Sigmoid colon (tissue), 7 donors: Measurements from ENCODE around the gene NTMT1. TPM values are rescaled to one million over a fixed set of nuclear protein-coding genes. Genes with fewer than 3 reads are reported as not detected.

Experiments used
- DNase-seq: peaks from one replicate; pipeline ENCODE4 v3.0.0-alpha.2; 2019
- H3K27ac ChIP-seq, 4 donors: fragments of 200-600 bp; sonication (generic); one replicate each; pipeline ENCODE4 v1.5.1; 2016 to 2019; ENCODE audit warnings: mild to moderate bottlenecking in 1 of 4
- H3K27me3 ChIP-seq, 3 donors: fragments of 200-600 bp; sonication (generic); one replicate each; pipeline ENCODE4 v1.5.1; 2019; ENCODE audit warnings: mild to moderate bottlenecking in 1 of 3
- H3K36me3 ChIP-seq, 4 donors: fragments of 200-600 bp; sonication (generic); one replicate each; pipeline ENCODE4 v1.5.1; 2016 to 2019
- H3K4me1 ChIP-seq, 4 donors: fragments of 200-600 bp; sonication (generic); one replicate each; pipeline ENCODE4 v1.5.1; 2017 to 2019
- H3K4me3 ChIP-seq, 4 donors: fragments of 200-600 bp; sonication (generic); one replicate each; pipeline ENCODE4 v1.5.1; 2017 to 2019; ENCODE audit warnings: mild to moderate bottlenecking in 2 of 4, moderate library complexity in 1 of 4
- H3K9me3 ChIP-seq, 4 donors: fragments of 200-600 bp in 3 of 4; sonication (generic) in 3 of 4; one replicate each; pipeline versions ENCODE4 v1.5.1 to v1.6.1; 2013 to 2019
- CTCF ChIP-seq, 4 experiments: fragments of 450-650 bp in 3 of 4; fragments of 200-600 bp in 1 of 4; IDR thresholded peaks; one replicate each; pipeline ENCODE4 v1.5.1; 2016 to 2019; ENCODE audit warnings: antibody characterized with exemption in 4 of 4, mild to moderate bottlenecking in 3 of 4, moderate library complexity in 2 of 4
- EP300 ChIP-seq, 4 donors: sonication (generic); formaldehyde crosslinking; IDR thresholded peaks; one replicate each; pipeline ENCODE4 v1.6.1; 2017; ENCODE audit warnings: antibody characterized with exemption in 4 of 4
- POLR2A ChIP-seq, 2 donors: fragments of 450-650 bp; IDR thresholded peaks; one replicate each; pipeline ENCODE4 v1.6.1; 2016; ENCODE audit warnings: antibody characterized with exemption in 2 of 2, mild to moderate bottlenecking in 2 of 2, moderate library complexity in 2 of 2
- POLR2AphosphoS5 ChIP-seq, 4 donors: sonication (generic); formaldehyde crosslinking; IDR thresholded peaks; one replicate each; pipeline ENCODE4 v1.6.1; 2017; ENCODE audit warnings: antibody characterized with exemption in 4 of 4
- WGBS, 2 donors: extraction: QIAGEN DNeasy Blood & Tissue Kit; methylation state at CpG; one replicate each; pipeline ENCODE4 v1.1.7; 2013; 5-methylcytosine and 5-hydroxymethylcytosine counted together
- intact Hi-C: fragments of 100-400 bp; cut with DNase I; formaldehyde crosslinking; loops from one replicate; pipeline ENCODE4 v1.15.1; 2023
- polyA plus RNA-seq, 3 donors: library from polyadenylated mRNA; stranded (reverse); fragments of 200-250 nt; gene quantifications; one replicate each; pipeline ENCODE4 v1.2.3, GENCODE V29; 2013
- total RNA-seq, 4 donors: library from RNA; depleted of rRNA; stranded (reverse); fragments of >200 nt; gene quantifications; one replicate each; pipeline ENCODE4 v1.1.0, GENCODE V29; 2016
- donor health status: healthy with polysubstance abuse.
- donor health status: Bipolar disorder and iron deficiency.
- donor health status: healthy.

Gene NTMT1
- total and polyA plus RNA-seq, 7 donors: 5.8 to 49.3 (median 22.5) TPM

- Histone ChIP-seq H3K36me3 (no peaks in the 10 kb centered on the region), H3K27ac (peak within 1 kb of the TSS; percentile 33 to 68 (median 48)), H3K4me3 (peak within 1 kb of the TSS; percentile 20 to 80 (median 54)), H3K4me1 (peaks cover 0 to 25% (median 20%) of the 10 kb centered on the region in 4 donors), H3K9me3 (no peaks in the 10 kb centered on the region), H3K27me3 (no peaks in the 10 kb centered on the region)
- 31 to 33% methylated on average over 21 of the region's 21 CpGs for WGBS, 2 donors
- no peak for TF ChIP-seq EP300 (IDR thresholded peaks at IDR 0.05)
- no peak for TF ChIP-seq POLR2AphosphoS5 (IDR thresholded peaks at IDR 0.05)
- intact Hi-C loops: loop anchor here (2.0 kb wide), 1 partner anchor 488 kb away; no protein-coding TSS in a partner anchor
- DNase-seq: no peak
Observed at GRCh38 chr9:129620669-129621295, 5.2 kb upstream of the NTMT1 start, which contains the start of gene C9orf50. Gene C9orf50 (minus strand): TSS chr9:129621101. CDS start chr9:129620574, 527 bp downstream.

DNA sequence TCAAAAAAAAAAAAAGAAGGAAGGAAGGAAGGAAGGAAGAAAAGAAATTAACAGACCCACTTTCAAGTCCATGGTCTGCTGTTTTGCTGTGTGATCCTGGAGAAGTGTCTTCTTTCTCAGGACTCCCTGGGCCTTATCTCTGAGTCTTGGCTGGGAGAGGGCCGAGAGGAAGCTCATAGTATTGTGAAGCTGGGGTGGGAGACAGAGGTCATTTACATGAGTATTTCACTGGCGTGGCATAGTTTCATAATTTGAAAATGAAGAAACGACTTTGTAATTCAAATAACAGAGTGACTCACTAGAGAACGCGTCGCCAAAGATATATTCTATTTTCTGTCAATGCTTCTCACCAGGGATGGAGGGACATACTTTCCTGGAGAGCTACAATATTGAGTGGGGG is 2.6 kb upstream of the NTMT1 start:
- WGBS, 2 donors: 80 to 83% methylated on average over 6 of the region's 6 CpGs
- intact Hi-C loops: no loop called here
- peaks cover 0 to 40% (median 39%) of the 10 kb centered on the region in 4 donors for H3K4me1 ChIP-seq

DNA sequence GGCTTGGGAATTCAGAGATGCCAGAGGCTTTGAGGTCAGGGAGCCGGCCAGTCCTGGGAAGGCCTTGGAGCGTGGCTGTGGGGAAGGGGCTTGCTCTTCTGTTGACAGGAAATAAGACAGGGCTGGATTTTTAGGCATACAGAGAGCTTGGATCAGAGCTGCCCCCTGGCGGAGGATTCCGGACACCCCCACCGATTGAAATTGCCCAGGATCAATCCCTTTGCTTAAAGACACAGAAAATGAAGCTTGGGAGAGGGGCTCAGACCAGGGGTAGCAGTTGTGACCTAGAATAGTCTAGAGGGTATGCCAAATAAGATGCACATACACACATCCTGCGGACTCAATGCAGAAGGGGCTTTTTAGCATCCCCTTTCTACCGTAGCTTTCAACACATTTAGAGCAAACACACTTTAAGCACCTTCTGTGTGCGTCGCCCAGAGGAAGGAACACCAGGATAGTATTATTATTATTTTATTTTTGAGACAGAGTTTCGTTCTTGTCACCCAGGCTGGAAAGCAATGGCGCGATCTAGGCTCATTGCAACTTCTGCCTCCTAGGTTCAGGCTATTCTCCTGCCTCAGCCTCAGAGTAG is 1.7 kb upstream of the NTMT1 start:
- intact Hi-C loops: no loop called here
- no peaks in the 10 kb centered on the region for H3K36me3 ChIP-seq
- DNase-seq: no peak
- H3K27me3 ChIP-seq: no peaks in the 10 kb centered on the region
- WGBS, 2 donors: 44 to 51% methylated on average over 12 of the region's 12 CpGs
- TF ChIP-seq EP300 (IDR thresholded peaks at IDR 0.05) (no peak), POLR2A (IDR thresholded peaks at IDR 0.05) (no peak), CTCF (IDR thresholded peaks at IDR 0.05) (peak; percentile 36 to 75 (median 66))
- H3K9me3 ChIP-seq: no peaks in the 10 kb centered on the region
- H3K4me3 ChIP-seq: no peak overlapping the region
- H3K4me1 ChIP-seq: peaks cover 0 to 47% (median 46%) of the 10 kb centered on the region in 4 donors
- no peak overlapping the region for H3K27ac ChIP-seq

More for the DNA sequence above, 2.6 kb upstream of the NTMT1 start:
- H3K36me3 ChIP-seq: no peaks in the 10 kb centered on the region
- no peaks in the 10 kb centered on the region for H3K9me3 ChIP-seq
- no peak for DNase-seq
- no peak overlapping the region for H3K4me3 ChIP-seq
- no peak for TF ChIP-seq POLR2A (IDR thresholded peaks at IDR 0.05)
- TF ChIP-seq EP300 (IDR thresholded peaks at IDR 0.05): no peak
- no peak for TF ChIP-seq CTCF (IDR thresholded peaks at IDR 0.05)
- TF ChIP-seq POLR2AphosphoS5 (IDR thresholded peaks at IDR 0.05): no peak
- no peaks in the 10 kb centered on the region for H3K27me3 ChIP-seq
- H3K27ac ChIP-seq: no peak overlapping the region

GRCh38 chr9:129624947-129625346 is 1.0 kb upstream of the NTMT1 start:
- intact Hi-C loops: no loop called here
- Histone ChIP-seq H3K27ac (peak overlapping the region in 3 of 4 donors; percentile 89 to 98 (median 91)), H3K9me3 (no peaks in the 10 kb centered on the region), H3K36me3 (no peaks in the 10 kb centered on the region), H3K27me3 (no peaks in the 10 kb centered on the region), H3K4me1 (peaks cover 0 to 50% (median 43%) of the 10 kb centered on the region in 4 donors), H3K4me3 (peak overlapping the region in 1 of 4 donors; percentile 88)
- WGBS, 2 donors: 38 to 73% methylated on average over 9 of the region's 9 CpGs
- TF ChIP-seq POLR2A (IDR thresholded peaks at IDR 0.05) (no peak), POLR2AphosphoS5 (IDR thresholded peaks at IDR 0.05) (no peak), CTCF (IDR thresholded peaks at IDR 0.05) (no peak), EP300 (IDR thresholded peaks at IDR 0.05) (no peak)
- DNase-seq: no peak

GRCh38 chr9:129626625-129627284 is 792 bp downstream of the NTMT1 start:
- TF ChIP-seq CTCF (IDR thresholded peaks at IDR 0.05): peak in 1 of 4 experiments; percentile 7
- TF ChIP-seq POLR2AphosphoS5 (IDR thresholded peaks at IDR 0.05): no peak
- 2 to 4% methylated on average over 20 of the region's 20 CpGs for WGBS, 2 donors
- intact Hi-C loops: no loop called here

More at GRCh38 chr9:129626625-129627284, 792 bp downstream of the NTMT1 start:
- H3K36me3 ChIP-seq: no peaks in the 10 kb centered on the region
- no peaks in the 10 kb centered on the region for H3K9me3 ChIP-seq
- H3K27me3 ChIP-seq: no peaks in the 10 kb centered on the region
- no peak for DNase-seq
- peak overlapping the region; percentile 89 to 98 (median 92) for H3K27ac ChIP-seq
- H3K4me3 ChIP-seq: peak overlapping the region; percentile 71 to 88 (median 85)
- peaks cover 0 to 56% (median 46%) of the 10 kb centered on the region in 4 donors for H3K4me1 ChIP-seq
